GM23338 (cell line): ENCODE results near the gene OR5AU1. TPM values are rescaled to one million over a fixed set of nuclear protein-coding genes. Genes with fewer than 3 reads are reported as not detected.

Source experiments
- ATAC-seq: fragments of 200-7000 bp; cut with Tn5 transposase; 3 replicates; pipeline ENCODE4 v1.9.1; 2020
- DNase-seq: peaks from one replicate; pipeline ENCODE4 v3.0.0-alpha.2; 2015; ENCODE audit warnings: low spot score
- H2AFZ ChIP-seq: fragments of 200-600 bp; sonication (generic); 2 replicates; pipeline ENCODE4 v1.8.0; 2016; ENCODE audit warnings: antibody characterized with exemption, mild to moderate bottlenecking, moderate library complexity
- H3F3A ChIP-seq: fragments of 200-600 bp; sonication (generic); replicated peaks from 2 replicates; pipeline ENCODE4 v1.8.0; 2017; ENCODE audit warnings: antibody characterized with exemption, mixed run types, low read depth
- H3K27ac ChIP-seq: fragments of 200-600 bp; sonication (generic); 2 replicates; pipeline ENCODE4 v1.6.1; 2016; ENCODE audit warnings: low read depth
- H3K27me3 ChIP-seq: fragments of 200-600 bp; sonication (generic); 2 replicates; pipeline ENCODE4 v1.8.0; 2016; ENCODE audit warnings: mild to moderate bottlenecking, mixed run types, moderate library complexity; ENCODE audit not compliant: insufficient read depth
- H3K36me3 ChIP-seq: fragments of 200-600 bp; sonication (generic); 2 replicates; pipeline ENCODE4 v1.8.0; 2016; ENCODE audit warnings: mild to moderate bottlenecking; ENCODE audit not compliant: insufficient read depth
- H3K4me1 ChIP-seq: fragments of 200-600 bp; sonication (generic); 2 replicates; pipeline ENCODE4 v1.8.0; 2016; ENCODE audit warnings: mild to moderate bottlenecking, moderate library complexity; ENCODE audit not compliant: insufficient read depth
- H3K4me2 ChIP-seq: fragments of 200-600 bp; sonication (generic); 2 replicates; pipeline ENCODE4 v1.7.1; 2017; ENCODE audit warnings: mixed run types
- H3K4me3 ChIP-seq: fragments of 200-600 bp; sonication (generic); 2 replicates; pipeline ENCODE4 v1.6.1; 2016; ENCODE audit warnings: mixed run types
- H3K79me2 ChIP-seq: fragments of 200-600 bp; sonication (generic); replicated peaks from 2 replicates; pipeline ENCODE4 v1.8.0; 2017; ENCODE audit warnings: mild to moderate bottlenecking; ENCODE audit not compliant: insufficient read depth
- H3K9me2 ChIP-seq: fragments of 200-600 bp; sonication (generic); 2 replicates; pipeline ENCODE4 v1.8.0; 2017; ENCODE audit not compliant: insufficient read depth
- H4K20me1 ChIP-seq: fragments of 200-600 bp; sonication (generic); replicated peaks from 2 replicates; pipeline ENCODE4 v1.8.0; 2017; ENCODE audit warnings: mild to moderate bottlenecking; ENCODE audit not compliant: insufficient read depth
- H3K27ac Mint-ChIP-seq: 2 replicates; pipeline ENCODE4 v1.8.0; 2020; ENCODE audit warnings: inconsistent platforms, mild to moderate bottlenecking, moderate library complexity, mixed read lengths
- H3K27me3 Mint-ChIP-seq: 3 replicates; pipeline ENCODE4 v1.8.0; 2022; ENCODE audit warnings: low read depth, mild to moderate bottlenecking, moderate library complexity, mixed read lengths, inconsistent platforms; ENCODE audit not compliant: insufficient read depth, poor library complexity
- H3K36me3 Mint-ChIP-seq: 3 replicates; pipeline ENCODE4 v1.8.0; 2021; ENCODE audit warnings: low read depth, mild to moderate bottlenecking, inconsistent platforms, moderate library complexity, mixed read lengths
- H3K4me1 Mint-ChIP-seq: 3 replicates; pipeline ENCODE4 v1.8.0; 2020; ENCODE audit warnings: mild to moderate bottlenecking, inconsistent platforms, mixed read lengths
- H3K4me3 Mint-ChIP-seq: 3 replicates; pipeline ENCODE4 v1.8.0; 2021; ENCODE audit warnings: moderate library complexity, mild to moderate bottlenecking, inconsistent platforms, mixed read lengths
- H3K9me3 Mint-ChIP-seq: 3 replicates; pipeline ENCODE4 v1.8.0; 2020; ENCODE audit warnings: moderate library complexity, mild to moderate bottlenecking, inconsistent platforms, mixed read lengths
- CREB1 ChIP-seq: fragments of 250-450 bp; sonication (Bioruptor Pico); IDR thresholded peaks from 2 replicates; pipeline ENCODE4 v1.5.0; 2020; ENCODE audit warnings: low read depth, mild to moderate bottlenecking, moderate library complexity
- EZH2 ChIP-seq: fragments of 200-600 bp; sonication (generic); IDR thresholded peaks from one replicate; pipeline ENCODE4 v1.8.0; 2017; ENCODE audit warnings: antibody characterized with exemption, mild to moderate bottlenecking, low read depth; ENCODE audit not compliant: unreplicated experiment
- EZH2phosphoT487 ChIP-seq: fragments of 200-600 bp; sonication (generic); IDR thresholded peaks from one replicate; pipeline ENCODE4 v1.8.1; 2018; ENCODE audit warnings: antibody characterized with exemption; ENCODE audit not compliant: unreplicated experiment
- JUNB ChIP-seq: IDR thresholded peaks from one replicate; pipeline ENCODE4 v1.6.1; 2016; ENCODE audit warnings: antibody characterized with exemption; ENCODE audit not compliant: unreplicated experiment
- NANOG ChIP-seq: IDR thresholded peaks from 2 replicates; pipeline ENCODE4 v1.6.1; 2016; ENCODE audit warnings: antibody characterized with exemption, borderline replicate concordance
- ZNF331 ChIP-seq: fragments of 250-450 bp; sonication (Bioruptor Pico); IDR thresholded peaks from 2 replicates; pipeline ENCODE4 v1.5.0; 2020; ENCODE audit warnings: low read depth, mild to moderate bottlenecking, moderate library complexity
- polyA plus RNA-seq: library from polyadenylated mRNA; unstranded; fragments of >200 nt; fragmentation: Nextera tagmentation; extraction: Ambion mirVana; gene quantifications from 2 replicates; pipeline ENCODE4 v1.2.1, GENCODE V29; 2016
- total RNA-seq: library from RNA; depleted of rRNA; stranded (reverse); fragments of >200 nt; shearing (Covaris generic); gene quantifications from 2 replicates; pipeline ENCODE4 v1.2.3, GENCODE V29; 2014
- TF ChIP-seq, protein P1 (sequence below): fragments of 250-450 bp; sonication (Bioruptor Pico); IDR thresholded peaks from 2 replicates; pipeline ENCODE4 v1.5.0; 2020; ENCODE audit warnings: mild to moderate bottlenecking, moderate library complexity
- TF ChIP-seq, protein P2 (sequence below): IDR thresholded peaks from one replicate; pipeline ENCODE4 v1.6.1; 2018; ENCODE audit warnings: antibody characterized with exemption; ENCODE audit not compliant: unreplicated experiment

OR5AU1 gene
- total and polyA plus RNA-seq, 2 experiments from 2014 or later = not detected

DNA sequence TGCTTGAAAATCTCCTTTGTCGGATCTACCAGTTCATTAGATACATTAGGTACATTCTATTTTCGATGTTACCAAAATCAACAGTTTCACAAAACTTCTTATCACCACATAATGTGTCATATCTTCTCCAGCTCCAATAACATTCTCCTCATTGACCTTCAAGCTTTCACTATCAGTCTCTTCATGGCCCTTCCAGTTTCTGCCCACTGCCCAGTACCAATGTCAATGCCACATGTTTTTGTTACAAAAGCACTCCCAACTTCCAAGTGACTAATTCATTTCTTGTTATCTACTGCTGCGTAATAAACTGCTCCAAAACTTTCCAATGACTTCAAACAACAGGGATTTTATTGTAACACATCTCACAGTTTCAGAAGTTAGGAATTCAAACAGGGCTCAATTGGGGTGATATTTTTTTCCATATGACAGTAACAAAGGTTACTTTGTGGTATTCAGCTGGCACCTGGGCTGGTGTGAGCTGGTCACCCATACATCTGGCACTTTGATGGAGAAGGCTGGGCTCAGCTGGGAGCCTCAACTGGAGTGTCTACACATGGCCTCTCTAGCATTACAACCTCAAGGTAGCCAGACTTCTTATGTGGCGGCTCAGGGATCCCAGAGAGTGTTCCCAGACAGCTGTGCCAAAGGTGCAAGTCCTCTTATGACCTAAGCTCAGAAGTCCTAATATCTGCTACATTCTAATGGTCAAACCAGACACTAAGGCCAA is 6.1 kb downstream of the OR5AU1 start:
- Histone ChIP-seq H3K79me2 (no peaks in the 10 kb centered on the region), H3F3A (no peaks in the 10 kb centered on the region), H2AFZ (no peak overlapping the region), H3K27me3 (no peaks in the 10 kb centered on the region), H3K27ac (no peak overlapping the region), H3K9me2 (peaks cover 3% of the 10 kb centered on the region; the same call in 1 of the 2 replicates), H4K20me1 (no peaks in the 10 kb centered on the region), H3K36me3 (no peaks in the 10 kb centered on the region), H3K4me2 (no peak overlapping the region), H3K4me1 (no peaks in the 10 kb centered on the region), H3K4me3 (no peak overlapping the region)
- ATAC-seq (no peak), DNase-seq (no peak)
- Mint-ChIP-seq H3K27ac (no peak overlapping the region), H3K4me1 (no peaks in the 10 kb centered on the region), H3K27me3 (peaks cover 3% of the 10 kb centered on the region), H3K9me3 (peaks cover 7% of the 10 kb centered on the region; the same call in 2 of the 3 replicates), H3K4me3 (no peak overlapping the region), H3K36me3 (no peaks in the 10 kb centered on the region)
- no peak for TF ChIP-seq JUNB
- no peak for TF ChIP-seq EZH2phosphoT487
- no peak for TF ChIP-seq EZH2
- peak; percentile 70 for TF ChIP-seq ZNF331 (CRISPR knock-in tag)
- TF ChIP-seq CREB1 (CRISPR knock-in tag) = no peak
- TF ChIP-seq NANOG = no peak
- TF ChIP-seq, protein P1, sequence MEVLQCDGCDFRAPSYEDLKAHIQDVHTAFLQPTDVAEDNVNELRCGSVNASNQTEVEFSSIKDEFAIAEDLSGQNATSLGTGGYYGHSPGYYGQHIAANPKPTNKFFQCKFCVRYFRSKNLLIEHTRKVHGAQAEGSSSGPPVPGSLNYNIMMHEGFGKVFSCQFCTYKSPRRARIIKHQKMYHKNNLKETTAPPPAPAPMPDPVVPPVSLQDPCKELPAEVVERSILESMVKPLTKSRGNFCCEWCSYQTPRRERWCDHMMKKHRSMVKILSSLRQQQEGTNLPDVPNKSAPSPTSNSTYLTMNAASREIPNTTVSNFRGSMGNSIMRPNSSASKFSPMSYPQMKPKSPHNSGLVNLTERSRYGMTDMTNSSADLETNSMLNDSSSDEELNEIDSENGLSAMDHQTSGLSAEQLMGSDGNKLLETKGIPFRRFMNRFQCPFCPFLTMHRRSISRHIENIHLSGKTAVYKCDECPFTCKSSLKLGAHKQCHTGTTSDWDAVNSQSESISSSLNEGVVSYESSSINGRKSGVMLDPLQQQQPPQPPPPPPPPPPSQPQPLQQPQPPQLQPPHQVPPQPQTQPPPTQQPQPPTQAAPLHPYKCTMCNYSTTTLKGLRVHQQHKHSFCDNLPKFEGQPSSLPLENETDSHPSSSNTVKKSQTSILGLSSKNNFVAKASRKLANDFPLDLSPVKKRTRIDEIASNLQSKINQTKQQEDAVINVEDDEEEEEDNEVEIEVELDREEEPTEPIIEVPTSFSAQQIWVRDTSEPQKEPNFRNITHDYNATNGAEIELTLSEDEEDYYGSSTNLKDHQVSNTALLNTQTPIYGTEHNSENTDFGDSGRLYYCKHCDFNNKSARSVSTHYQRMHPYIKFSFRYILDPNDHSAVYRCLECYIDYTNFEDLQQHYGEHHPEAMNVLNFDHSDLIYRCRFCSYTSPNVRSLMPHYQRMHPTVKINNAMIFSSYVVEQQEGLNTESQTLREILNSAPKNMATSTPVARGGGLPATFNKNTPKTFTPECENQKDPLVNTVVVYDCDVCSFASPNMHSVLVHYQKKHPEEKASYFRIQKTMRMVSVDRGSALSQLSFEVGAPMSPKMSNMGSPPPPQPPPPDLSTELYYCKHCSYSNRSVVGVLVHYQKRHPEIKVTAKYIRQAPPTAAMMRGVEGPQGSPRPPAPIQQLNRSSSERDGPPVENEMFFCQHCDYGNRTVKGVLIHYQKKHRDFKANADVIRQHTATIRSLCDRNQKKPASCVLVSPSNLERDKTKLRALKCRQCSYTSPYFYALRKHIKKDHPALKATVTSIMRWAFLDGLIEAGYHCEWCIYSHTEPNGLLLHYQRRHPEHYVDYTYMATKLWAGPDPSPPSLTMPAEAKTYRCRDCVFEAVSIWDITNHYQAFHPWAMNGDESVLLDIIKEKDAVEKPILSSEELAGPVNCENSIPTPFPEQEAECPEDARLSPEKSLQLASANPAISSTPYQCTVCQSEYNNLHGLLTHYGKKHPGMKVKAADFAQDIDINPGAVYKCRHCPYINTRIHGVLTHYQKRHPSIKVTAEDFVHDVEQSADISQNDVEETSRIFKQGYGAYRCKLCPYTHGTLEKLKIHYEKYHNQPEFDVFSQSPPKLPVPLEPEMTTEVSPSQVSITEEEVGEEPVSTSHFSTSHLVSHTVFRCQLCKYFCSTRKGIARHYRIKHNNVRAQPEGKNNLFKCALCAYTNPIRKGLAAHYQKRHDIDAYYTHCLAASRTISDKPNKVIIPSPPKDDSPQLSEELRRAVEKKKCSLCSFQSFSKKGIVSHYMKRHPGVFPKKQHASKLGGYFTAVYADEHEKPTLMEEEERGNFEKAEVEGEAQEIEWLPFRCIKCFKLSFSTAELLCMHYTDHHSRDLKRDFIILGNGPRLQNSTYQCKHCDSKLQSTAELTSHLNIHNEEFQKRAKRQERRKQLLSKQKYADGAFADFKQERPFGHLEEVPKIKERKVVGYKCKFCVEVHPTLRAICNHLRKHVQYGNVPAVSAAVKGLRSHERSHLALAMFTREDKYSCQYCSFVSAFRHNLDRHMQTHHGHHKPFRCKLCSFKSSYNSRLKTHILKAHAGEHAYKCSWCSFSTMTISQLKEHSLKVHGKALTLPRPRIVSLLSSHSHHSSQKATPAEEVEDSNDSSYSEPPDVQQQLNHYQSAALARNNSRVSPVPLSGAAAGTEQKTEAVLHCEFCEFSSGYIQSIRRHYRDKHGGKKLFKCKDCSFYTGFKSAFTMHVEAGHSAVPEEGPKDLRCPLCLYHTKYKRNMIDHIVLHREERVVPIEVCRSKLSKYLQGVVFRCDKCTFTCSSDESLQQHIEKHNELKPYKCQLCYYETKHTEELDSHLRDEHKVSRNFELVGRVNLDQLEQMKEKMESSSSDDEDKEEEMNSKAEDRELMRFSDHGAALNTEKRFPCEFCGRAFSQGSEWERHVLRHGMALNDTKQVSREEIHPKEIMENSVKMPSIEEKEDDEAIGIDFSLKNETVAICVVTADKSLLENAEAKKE = no peak
- TF ChIP-seq, protein P2, sequence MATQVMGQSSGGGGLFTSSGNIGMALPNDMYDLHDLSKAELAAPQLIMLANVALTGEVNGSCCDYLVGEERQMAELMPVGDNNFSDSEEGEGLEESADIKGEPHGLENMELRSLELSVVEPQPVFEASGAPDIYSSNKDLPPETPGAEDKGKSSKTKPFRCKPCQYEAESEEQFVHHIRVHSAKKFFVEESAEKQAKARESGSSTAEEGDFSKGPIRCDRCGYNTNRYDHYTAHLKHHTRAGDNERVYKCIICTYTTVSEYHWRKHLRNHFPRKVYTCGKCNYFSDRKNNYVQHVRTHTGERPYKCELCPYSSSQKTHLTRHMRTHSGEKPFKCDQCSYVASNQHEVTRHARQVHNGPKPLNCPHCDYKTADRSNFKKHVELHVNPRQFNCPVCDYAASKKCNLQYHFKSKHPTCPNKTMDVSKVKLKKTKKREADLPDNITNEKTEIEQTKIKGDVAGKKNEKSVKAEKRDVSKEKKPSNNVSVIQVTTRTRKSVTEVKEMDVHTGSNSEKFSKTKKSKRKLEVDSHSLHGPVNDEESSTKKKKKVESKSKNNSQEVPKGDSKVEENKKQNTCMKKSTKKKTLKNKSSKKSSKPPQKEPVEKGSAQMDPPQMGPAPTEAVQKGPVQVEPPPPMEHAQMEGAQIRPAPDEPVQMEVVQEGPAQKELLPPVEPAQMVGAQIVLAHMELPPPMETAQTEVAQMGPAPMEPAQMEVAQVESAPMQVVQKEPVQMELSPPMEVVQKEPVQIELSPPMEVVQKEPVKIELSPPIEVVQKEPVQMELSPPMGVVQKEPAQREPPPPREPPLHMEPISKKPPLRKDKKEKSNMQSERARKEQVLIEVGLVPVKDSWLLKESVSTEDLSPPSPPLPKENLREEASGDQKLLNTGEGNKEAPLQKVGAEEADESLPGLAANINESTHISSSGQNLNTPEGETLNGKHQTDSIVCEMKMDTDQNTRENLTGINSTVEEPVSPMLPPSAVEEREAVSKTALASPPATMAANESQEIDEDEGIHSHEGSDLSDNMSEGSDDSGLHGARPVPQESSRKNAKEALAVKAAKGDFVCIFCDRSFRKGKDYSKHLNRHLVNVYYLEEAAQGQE = no peak
